Measurements from ENCODE around the gene BTBD8.

Gene BTBD8

DNA sequence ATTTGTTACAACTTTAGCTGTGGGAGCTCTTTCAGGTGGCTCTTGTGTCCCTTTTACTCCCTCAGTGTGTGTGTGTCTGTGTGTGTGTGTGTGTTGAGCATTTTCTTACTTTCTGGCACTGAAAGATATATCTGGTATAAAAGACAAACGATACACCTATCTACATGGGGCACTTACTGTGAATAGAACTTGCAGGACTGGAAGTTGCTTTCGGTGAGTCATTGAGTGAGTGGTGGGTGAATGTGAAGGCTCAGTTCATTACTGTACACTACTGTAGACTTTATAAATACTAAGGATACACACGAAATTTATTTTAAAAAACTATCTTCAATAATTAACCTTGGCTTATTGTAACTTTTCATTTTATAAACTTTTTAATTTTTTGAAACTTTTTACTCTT lies 38.7 kb downstream of the BTBD8 start:
- Histone ChIP-seq H3K4me3 (ENCODE audit: low read depth in 1 of 2, low read length in 1 of 2) (no peak overlapping the region), H3K27ac (no peak overlapping the region), H3K36me3 (no peaks in the 10 kb centered on the region)

GRCh38 chr1:92123868-92124267 lies 43.7 kb downstream of the BTBD8 start:
- H3K9me3 ChIP-seq = no peaks in the 10 kb centered on the region
- TF ChIP-seq, protein P1, sequence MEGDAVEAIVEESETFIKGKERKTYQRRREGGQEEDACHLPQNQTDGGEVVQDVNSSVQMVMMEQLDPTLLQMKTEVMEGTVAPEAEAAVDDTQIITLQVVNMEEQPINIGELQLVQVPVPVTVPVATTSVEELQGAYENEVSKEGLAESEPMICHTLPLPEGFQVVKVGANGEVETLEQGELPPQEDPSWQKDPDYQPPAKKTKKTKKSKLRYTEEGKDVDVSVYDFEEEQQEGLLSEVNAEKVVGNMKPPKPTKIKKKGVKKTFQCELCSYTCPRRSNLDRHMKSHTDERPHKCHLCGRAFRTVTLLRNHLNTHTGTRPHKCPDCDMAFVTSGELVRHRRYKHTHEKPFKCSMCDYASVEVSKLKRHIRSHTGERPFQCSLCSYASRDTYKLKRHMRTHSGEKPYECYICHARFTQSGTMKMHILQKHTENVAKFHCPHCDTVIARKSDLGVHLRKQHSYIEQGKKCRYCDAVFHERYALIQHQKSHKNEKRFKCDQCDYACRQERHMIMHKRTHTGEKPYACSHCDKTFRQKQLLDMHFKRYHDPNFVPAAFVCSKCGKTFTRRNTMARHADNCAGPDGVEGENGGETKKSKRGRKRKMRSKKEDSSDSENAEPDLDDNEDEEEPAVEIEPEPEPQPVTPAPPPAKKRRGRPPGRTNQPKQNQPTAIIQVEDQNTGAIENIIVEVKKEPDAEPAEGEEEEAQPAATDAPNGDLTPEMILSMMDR (IDR thresholded peaks at IDR 0.05) = no peak
- H3K36me3 ChIP-seq = no peaks in the 10 kb centered on the region
- no peak overlapping the region for H3K4me3 ChIP-seq (ENCODE audit: low read depth in 1 of 2, low read length in 1 of 2)
- H3K4me1 ChIP-seq (ENCODE audit: control insufficient read depth in 1 of 2, insufficient read depth in 1 of 2, low read depth in 1 of 2, low read length in 1 of 2) = no peaks in the 10 kb centered on the region
- H3K27ac ChIP-seq = no peak overlapping the region
- no peaks in the 10 kb centered on the region for H3K27me3 ChIP-seq

More for the DNA sequence above, 38.7 kb downstream of the BTBD8 start:
- Histone ChIP-seq H3K4me1 (ENCODE audit: control insufficient read depth in 1 of 2, insufficient read depth in 1 of 2, low read depth in 1 of 2, low read length in 1 of 2) (no peaks in the 10 kb centered on the region), H3K9me3 (no peaks in the 10 kb centered on the region), H3K27me3 (no peaks in the 10 kb centered on the region)
- TF ChIP-seq, protein P1 (IDR thresholded peaks at IDR 0.05) = no peak

GRCh38 chr1:92125204-92125603 lies 45.1 kb downstream of the BTBD8 start:
- Histone ChIP-seq H3K4me1 (ENCODE audit: control insufficient read depth in 1 of 2, insufficient read depth in 1 of 2, low read depth in 1 of 2, low read length in 1 of 2) (no peaks in the 10 kb centered on the region), H3K36me3 (no peaks in the 10 kb centered on the region), H3K9me3 (no peaks in the 10 kb centered on the region), H3K27me3 (no peaks in the 10 kb centered on the region), H3K4me3 (ENCODE audit: low read depth in 1 of 2, low read length in 1 of 2) (no peak overlapping the region), H3K27ac (no peak overlapping the region)
- TF ChIP-seq, protein P1 (IDR thresholded peaks at IDR 0.05) = no peak

- TF ChIP-seq, protein P1 (IDR thresholded peaks at IDR 0.05) = no peak
- H3K4me1 ChIP-seq (ENCODE audit: control insufficient read depth in 1 of 2, insufficient read depth in 1 of 2, low read depth in 1 of 2, low read length in 1 of 2) = no peaks in the 10 kb centered on the region
- no peaks in the 10 kb centered on the region for H3K36me3 ChIP-seq
- H3K9me3 ChIP-seq = no peaks in the 10 kb centered on the region
- no peak overlapping the region for H3K27ac ChIP-seq
- no peak overlapping the region for H3K4me3 ChIP-seq (ENCODE audit: low read depth in 1 of 2, low read length in 1 of 2)
- H3K27me3 ChIP-seq = no peaks in the 10 kb centered on the region
These were observed 45.9 kb downstream of the BTBD8 start for GRCh38 chr1:92126088-92126487.

- Histone ChIP-seq H3K4me1 (ENCODE audit: control insufficient read depth in 1 of 2, insufficient read depth in 1 of 2, low read depth in 1 of 2, low read length in 1 of 2) (no peaks in the 10 kb centered on the region), H3K27me3 (no peaks in the 10 kb centered on the region), H3K27ac (no peak overlapping the region), H3K9me3 (no peaks in the 10 kb centered on the region), H3K4me3 (ENCODE audit: low read depth in 1 of 2, low read length in 1 of 2) (no peak overlapping the region), H3K36me3 (no peaks in the 10 kb centered on the region)
- TF ChIP-seq, protein P1 (IDR thresholded peaks at IDR 0.05) = no peak
These were observed 54.2 kb downstream of the BTBD8 start for GRCh38 chr1:92134331-92134730.

- TF ChIP-seq, protein P1 (IDR thresholded peaks at IDR 0.05) = no peak
- Histone ChIP-seq H3K36me3 (no peaks in the 10 kb centered on the region), H3K4me3 (ENCODE audit: low read depth in 1 of 2, low read length in 1 of 2) (no peak overlapping the region), H3K27me3 (no peaks in the 10 kb centered on the region), H3K9me3 (no peaks in the 10 kb centered on the region), H3K4me1 (ENCODE audit: control insufficient read depth in 1 of 2, insufficient read depth in 1 of 2, low read depth in 1 of 2, low read length in 1 of 2) (no peaks in the 10 kb centered on the region), H3K27ac (no peak overlapping the region)
These were observed 56.2 kb downstream of the BTBD8 start for GRCh38 chr1:92136341-92136740.

Data from neutrophil (primary cell).